Measurements from ENCODE around the gene LRP8. TPM values are rescaled to one million over a fixed set of nuclear protein-coding genes. Genes with fewer than 3 reads are reported as not detected.

LRP8 gene
- total RNA-seq, 1 experiment from 2014 or later: 69.5 TPM

- TF ChIP-seq HMGXB4 (CRISPR knock-in tag; IDR thresholded peaks at IDR 0.05) (no peak), IRF2 (CRISPR knock-in tag; IDR thresholded peaks at IDR 0.05; ENCODE audit: borderline replicate concordance, low read depth) (no peak)
Measured at GRCh38 chr1:53370369-53370961, 42.6 kb upstream of the LRP8 start (continued).

- POLR2A ChIA-PET: no interaction called here
- H3K4me3 Mint-ChIP-seq: no peak overlapping the region
- H3K4me1 Mint-ChIP-seq: no peaks in the 10 kb centered on the region
- no peak for DNase-seq (ENCODE audit: low spot score)
- peaks cover 28% of the 10 kb centered on the region for H3K27me3 Mint-ChIP-seq (ENCODE audit: low read depth)
- CTCF ChIA-PET: interaction anchor here (2.3 kb wide), 1 partner anchor 23 kb away, joined by 10 read pairs; no protein-coding TSS in a partner anchor
- TF ChIP-seq ZNF512 (CRISPR knock-in tag; IDR thresholded peaks at IDR 0.05; ENCODE audit: borderline replicate concordance) (no peak), MLX (CRISPR knock-in tag; IDR thresholded peaks at IDR 0.05) (no peak), ARID4B (CRISPR knock-in tag; IDR thresholded peaks at IDR 0.05; ENCODE audit: borderline replicate concordance) (no peak)
- ATAC-seq: no peak
- H3K27ac Mint-ChIP-seq: no peak overlapping the region
- no peaks in the 10 kb centered on the region for H3K9me3 Mint-ChIP-seq
- H3K36me3 Mint-ChIP-seq: no peaks in the 10 kb centered on the region
Measured at GRCh38 chr1:53369761-53370160, 41.9 kb upstream of the LRP8 start.

GRCh38 chr1:53369034-53369750 lies 41.3 kb upstream of the LRP8 start:
- CTCF ChIA-PET: interaction anchor here (2.3 kb wide), 1 partner anchor 24 kb away, joined by 10 read pairs; no protein-coding TSS in a partner anchor
- Mint-ChIP-seq H3K27me3 (ENCODE audit: low read depth) (peaks cover 32% of the 10 kb centered on the region), H3K9me3 (no peaks in the 10 kb centered on the region), H3K4me1 (no peaks in the 10 kb centered on the region), H3K36me3 (no peaks in the 10 kb centered on the region), H3K4me3 (no peak overlapping the region), H3K27ac (no peak overlapping the region)
- ATAC-seq (no peak), DNase-seq (ENCODE audit: low spot score) (no peak)
- no peak for TF ChIP-seq ARID4B (CRISPR knock-in tag; IDR thresholded peaks at IDR 0.05; ENCODE audit: borderline replicate concordance)
- no peak for TF ChIP-seq ATF3 (CRISPR knock-in tag; conservative IDR thresholded peaks at IDR 0.05)
- TF ChIP-seq ZNF121 (CRISPR knock-in tag; IDR thresholded peaks at IDR 0.05): peak; percentile 55; the same call in 1 of the 2 replicates
- TF ChIP-seq CTCF (IDR thresholded peaks at IDR 0.05): no peak
- no peak for TF ChIP-seq SP1 (CRISPR knock-in tag; conservative IDR thresholded peaks at IDR 0.05)
- POLR2A ChIA-PET: no interaction called here
